Loucy (cell line): ENCODE data around the gene LRRC4C.

Source experiments
- H2AFZ ChIP-seq: fragments of 200-600 bp; sonication (generic); 2 replicates; pipeline ENCODE4 v1.6.0; 2016; ENCODE audit warnings: antibody characterized with exemption, mild to moderate bottlenecking, low read length, moderate library complexity
- H3F3A ChIP-seq: fragments of 200-600 bp; 2 replicates; pipeline ENCODE4 v1.6.0; 2016; ENCODE audit warnings: antibody characterized with exemption, low read depth, mild to moderate bottlenecking
- H3K27me3 ChIP-seq: fragments of 200-600 bp; sonication (generic); 2 replicates; pipeline ENCODE4 v1.6.1; 2014; ENCODE audit warnings: low read length, mild to moderate bottlenecking; ENCODE audit not compliant: insufficient read depth, poor library complexity, severe bottlenecking
- H3K36me3 ChIP-seq: fragments of 200-600 bp; sonication (generic); 2 replicates; pipeline ENCODE4 v1.6.1; 2016; ENCODE audit warnings: low read length; ENCODE audit not compliant: insufficient read depth
- H3K4me1 ChIP-seq: fragments of 200-600 bp; sonication (generic); 2 replicates; pipeline ENCODE4 v1.5.1; 2014; ENCODE audit warnings: low read length, mild to moderate bottlenecking; ENCODE audit not compliant: insufficient read depth, poor library complexity, severe bottlenecking
- H3K4me2 ChIP-seq: fragments of 200-600 bp; sonication (generic); 2 replicates; pipeline ENCODE4 v1.6.0; 2014; ENCODE audit warnings: antibody characterized with exemption, low read length, low read depth, mild to moderate bottlenecking; ENCODE audit not compliant: poor library complexity, severe bottlenecking
- H3K4me3 ChIP-seq: fragments of 200-600 bp; sonication (generic); 2 replicates; pipeline ENCODE4 v1.5.1; 2014; ENCODE audit warnings: low read length, mild to moderate bottlenecking, mixed read lengths; ENCODE audit not compliant: poor library complexity, severe bottlenecking
- H3K79me2 ChIP-seq: fragments of 200-600 bp; sonication (generic); 2 replicates; pipeline ENCODE4 v1.6.1; 2014; ENCODE audit warnings: low read length; ENCODE audit not compliant: insufficient read depth
- H3K9ac ChIP-seq: fragments of 200-600 bp; sonication (generic); 2 replicates; pipeline ENCODE4 v1.6.0; 2014; ENCODE audit warnings: mild to moderate bottlenecking, low read depth, low read length, moderate library complexity; ENCODE audit not compliant: poor library complexity, severe bottlenecking
- H3K9me2 ChIP-seq: fragments of 200-600 bp; sonication (generic); replicated peaks from 2 replicates; pipeline ENCODE4 v1.6.1; 2016; ENCODE audit warnings: low read depth, low read length, mixed read lengths
- H3K9me3 ChIP-seq: fragments of 200-600 bp; sonication (generic); 2 replicates; pipeline ENCODE4 v1.6.1; 2014; ENCODE audit warnings: mild to moderate bottlenecking, antibody characterized with exemption, low read length, low read depth; ENCODE audit not compliant: insufficient read depth
- H4K20me1 ChIP-seq: fragments of 200-600 bp; sonication (generic); 2 replicates; pipeline ENCODE4 v1.6.0; 2014; ENCODE audit warnings: antibody characterized with exemption, low read length, mild to moderate bottlenecking; ENCODE audit not compliant: insufficient read depth, poor library complexity, severe bottlenecking
- CTCF ChIP-seq: fragments of 200-600 bp; sonication (generic); conservative IDR thresholded peaks from 2 replicates; pipeline ENCODE4 v1.5.1; 2014; ENCODE audit warnings: mild to moderate bottlenecking, antibody characterized with exemption, low read length
- EZH2phosphoT487 ChIP-seq: fragments of 200-600 bp; IDR thresholded peaks from 2 replicates; pipeline ENCODE4 v1.6.1; 2018; ENCODE audit warnings: antibody characterized with exemption, mild to moderate bottlenecking, moderate library complexity, borderline replicate concordance

The LRRC4C gene

GRCh38 chr11:41486424-41486823 lies 27.0 kb upstream of the LRRC4C start:
- Histone ChIP-seq H3K4me1 (no peaks in the 10 kb centered on the region), H3K36me3 (no peaks in the 10 kb centered on the region), H3K9ac (no peak overlapping the region), H3K4me2 (no peak overlapping the region), H3F3A (no peaks in the 10 kb centered on the region), H3K79me2 (no peaks in the 10 kb centered on the region), H3K4me3 (no peak overlapping the region), H2AFZ (no peak overlapping the region), H3K27me3 (no peaks in the 10 kb centered on the region), H3K9me3 (no peaks in the 10 kb centered on the region), H3K9me2 (no peaks in the 10 kb centered on the region), H4K20me1 (no peaks in the 10 kb centered on the region)
- TF ChIP-seq CTCF (no peak), EZH2phosphoT487 (no peak)

- H3K4me2 ChIP-seq = no peak overlapping the region
- no peak overlapping the region for H3K9ac ChIP-seq
- H4K20me1 ChIP-seq = no peaks in the 10 kb centered on the region
- no peak overlapping the region for H3K4me3 ChIP-seq
- no peaks in the 10 kb centered on the region for H3K4me1 ChIP-seq
- no peaks in the 10 kb centered on the region for H3K27me3 ChIP-seq
- H3K36me3 ChIP-seq = no peaks in the 10 kb centered on the region
- no peaks in the 10 kb centered on the region for H3K9me3 ChIP-seq
- no peaks in the 10 kb centered on the region for H3K79me2 ChIP-seq
- H2AFZ ChIP-seq = no peak overlapping the region
- H3F3A ChIP-seq = no peaks in the 10 kb centered on the region
- no peak for TF ChIP-seq EZH2phosphoT487
- no peak for TF ChIP-seq CTCF
- no peaks in the 10 kb centered on the region for H3K9me2 ChIP-seq
Measured at GRCh38 chr11:41483956-41484355, 24.5 kb upstream of the LRRC4C start.

GRCh38 chr11:41479179-41479578 lies 19.7 kb upstream of the LRRC4C start:
- H3K36me3 ChIP-seq = no peaks in the 10 kb centered on the region
- H4K20me1 ChIP-seq = no peaks in the 10 kb centered on the region
- no peaks in the 10 kb centered on the region for H3F3A ChIP-seq
- H2AFZ ChIP-seq = no peak overlapping the region
- TF ChIP-seq CTCF = no peak
- no peak for TF ChIP-seq EZH2phosphoT487
- no peaks in the 10 kb centered on the region for H3K27me3 ChIP-seq
- no peaks in the 10 kb centered on the region for H3K9me3 ChIP-seq
- no peaks in the 10 kb centered on the region for H3K79me2 ChIP-seq
- H3K9ac ChIP-seq = no peak overlapping the region
- no peaks in the 10 kb centered on the region for H3K9me2 ChIP-seq
- no peak overlapping the region for H3K4me2 ChIP-seq
- no peak overlapping the region for H3K4me3 ChIP-seq
- no peaks in the 10 kb centered on the region for H3K4me1 ChIP-seq
